ENCODE results near the gene CCDC3. TPM values are rescaled to one million over a fixed set of nuclear protein-coding genes. Genes with fewer than 3 reads are reported as not detected.

The CCDC3 gene
- total RNA-seq, 4 donors from 2014 or later: 7.9 to 40.6 (median 24.9) TPM

- Histone ChIP-seq H3K27me3 (no peaks in the 10 kb centered on the region), H3K36me3 (no peaks in the 10 kb centered on the region), H3K4me3 (no peak overlapping the region), H3K9me3 (no peaks in the 10 kb centered on the region), H3K4me1 (no peaks in the 10 kb centered on the region), H3K27ac (no peak overlapping the region)
- intact Hi-C loops (cut with DNase I; ENCODE audit: low total_unique reads): no loop called here
- TF ChIP-seq POLR2A (IDR thresholded peaks at IDR 0.05) (no peak), CTCF (IDR thresholded peaks at IDR 0.05) (no peak)
- DNase-seq: no peak
Measured at GRCh38 chr10:12941966-12942365, 59.5 kb downstream of the CCDC3 start.

- Histone ChIP-seq H3K4me1 (no peaks in the 10 kb centered on the region), H3K27ac (no peak overlapping the region), H3K36me3 (no peaks in the 10 kb centered on the region), H3K4me3 (no peak overlapping the region), H3K9me3 (no peaks in the 10 kb centered on the region), H3K27me3 (no peaks in the 10 kb centered on the region)
- intact Hi-C loops (cut with DNase I; ENCODE audit: low total_unique reads): no loop called here
- TF ChIP-seq POLR2A (IDR thresholded peaks at IDR 0.05) (no peak), CTCF (IDR thresholded peaks at IDR 0.05) (no peak)
- no peak for DNase-seq
Measured at GRCh38 chr10:12940791-12941190, 60.7 kb downstream of the CCDC3 start.

DNA sequence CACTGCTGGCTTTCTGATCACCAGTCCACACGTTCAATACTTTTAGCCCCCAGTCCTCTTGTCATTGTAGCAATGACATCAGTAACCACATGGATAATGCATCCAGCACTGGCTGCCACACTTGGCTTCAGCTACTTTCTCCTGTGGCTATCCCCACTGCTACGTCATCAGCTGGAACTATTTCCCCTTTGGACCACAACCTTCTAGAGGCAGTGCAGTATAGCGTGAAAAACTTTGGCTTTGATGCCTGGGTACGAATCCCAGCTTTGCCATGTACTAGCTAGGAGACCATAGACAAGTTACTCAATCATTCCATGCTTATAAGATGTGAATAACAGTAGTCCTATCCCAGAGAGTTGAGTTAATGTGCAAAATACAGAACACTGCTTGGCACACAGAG, 63.2 kb downstream of the CCDC3 start:
- H3K9me3 ChIP-seq: no peaks in the 10 kb centered on the region
- no peaks in the 10 kb centered on the region for H3K27me3 ChIP-seq
- H3K36me3 ChIP-seq: no peaks in the 10 kb centered on the region
- no peak for DNase-seq
- TF ChIP-seq POLR2A (IDR thresholded peaks at IDR 0.05): no peak
- no peak for TF ChIP-seq CTCF (IDR thresholded peaks at IDR 0.05)
- no peak overlapping the region for H3K4me3 ChIP-seq
- intact Hi-C loops (cut with DNase I; ENCODE audit: low total_unique reads): no loop called here
- no peaks in the 10 kb centered on the region for H3K4me1 ChIP-seq
- H3K27ac ChIP-seq: no peak overlapping the region

- Histone ChIP-seq H3K9me3 (no peaks in the 10 kb centered on the region), H3K4me3 (no peak overlapping the region), H3K36me3 (no peaks in the 10 kb centered on the region), H3K27ac (no peak overlapping the region), H3K4me1 (no peaks in the 10 kb centered on the region), H3K27me3 (no peaks in the 10 kb centered on the region)
- intact Hi-C loops (cut with DNase I; ENCODE audit: low total_unique reads): no loop called here
- no peak for TF ChIP-seq CTCF (IDR thresholded peaks at IDR 0.05)
- no peak for TF ChIP-seq POLR2A (IDR thresholded peaks at IDR 0.05)
- no peak for DNase-seq
Measured at GRCh38 chr10:12937527-12937926, 64.0 kb downstream of the CCDC3 start.

DNA sequence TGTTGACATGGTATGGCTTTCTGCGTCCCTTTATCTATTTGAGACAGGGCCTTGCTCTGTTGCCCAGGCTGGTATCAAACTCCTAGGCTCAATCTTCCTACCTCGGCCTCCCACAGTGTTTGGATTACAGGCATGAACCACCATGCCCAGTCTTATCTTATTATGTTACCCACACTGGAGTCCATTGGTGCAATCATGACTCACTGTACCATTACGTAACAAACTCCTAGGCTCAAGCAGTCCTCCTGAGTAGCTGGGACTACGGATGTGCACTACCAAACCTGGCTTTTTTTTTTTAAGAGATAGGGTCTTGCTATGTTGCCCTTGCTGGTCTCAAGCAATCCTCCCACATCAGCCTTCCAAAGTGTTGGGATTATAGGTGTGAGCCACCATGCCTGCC, 66.7 kb downstream of the CCDC3 start:
- intact Hi-C loops (cut with DNase I; ENCODE audit: low total_unique reads): no loop called here
- no peak for DNase-seq
- no peaks in the 10 kb centered on the region for H3K36me3 ChIP-seq
- TF ChIP-seq POLR2A (IDR thresholded peaks at IDR 0.05) (no peak), CTCF (IDR thresholded peaks at IDR 0.05) (no peak)
- H3K4me3 ChIP-seq: no peak overlapping the region
- H3K27ac ChIP-seq: no peak overlapping the region
- no peaks in the 10 kb centered on the region for H3K4me1 ChIP-seq
- no peaks in the 10 kb centered on the region for H3K27me3 ChIP-seq
- no peaks in the 10 kb centered on the region for H3K9me3 ChIP-seq

Measured in uterus (tissue), 4 donors.